ENCODE data around the gene LCP2.
"Not testable (repeated sequence)": the region's sequence is repeated elsewhere in the genome, so short reads cannot be mapped to it uniquely, and the experiment has no call there.

GRCh38 chr5:170245436-170245835, 52.1 kb downstream of the LCP2 start:
- TF ChIP-seq, protein P1, sequence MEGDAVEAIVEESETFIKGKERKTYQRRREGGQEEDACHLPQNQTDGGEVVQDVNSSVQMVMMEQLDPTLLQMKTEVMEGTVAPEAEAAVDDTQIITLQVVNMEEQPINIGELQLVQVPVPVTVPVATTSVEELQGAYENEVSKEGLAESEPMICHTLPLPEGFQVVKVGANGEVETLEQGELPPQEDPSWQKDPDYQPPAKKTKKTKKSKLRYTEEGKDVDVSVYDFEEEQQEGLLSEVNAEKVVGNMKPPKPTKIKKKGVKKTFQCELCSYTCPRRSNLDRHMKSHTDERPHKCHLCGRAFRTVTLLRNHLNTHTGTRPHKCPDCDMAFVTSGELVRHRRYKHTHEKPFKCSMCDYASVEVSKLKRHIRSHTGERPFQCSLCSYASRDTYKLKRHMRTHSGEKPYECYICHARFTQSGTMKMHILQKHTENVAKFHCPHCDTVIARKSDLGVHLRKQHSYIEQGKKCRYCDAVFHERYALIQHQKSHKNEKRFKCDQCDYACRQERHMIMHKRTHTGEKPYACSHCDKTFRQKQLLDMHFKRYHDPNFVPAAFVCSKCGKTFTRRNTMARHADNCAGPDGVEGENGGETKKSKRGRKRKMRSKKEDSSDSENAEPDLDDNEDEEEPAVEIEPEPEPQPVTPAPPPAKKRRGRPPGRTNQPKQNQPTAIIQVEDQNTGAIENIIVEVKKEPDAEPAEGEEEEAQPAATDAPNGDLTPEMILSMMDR (IDR thresholded peaks at IDR 0.05 in 4 of 5, conservative IDR thresholded peaks at IDR 0.05 in 1 of 5) = not testable (repeated sequence)
- not testable (repeated sequence) for TF ChIP-seq POLR2A (IDR thresholded peaks at IDR 0.05)

All from gastrocnemius medialis (tissue), 4 donors.